ENCODE measurements around the gene ZNF496.
"Not testable (repeated sequence)": the region's sequence is repeated elsewhere in the genome, so short reads cannot be mapped to it uniquely, and the experiment has no call there.

ZNF496 gene

DNA sequence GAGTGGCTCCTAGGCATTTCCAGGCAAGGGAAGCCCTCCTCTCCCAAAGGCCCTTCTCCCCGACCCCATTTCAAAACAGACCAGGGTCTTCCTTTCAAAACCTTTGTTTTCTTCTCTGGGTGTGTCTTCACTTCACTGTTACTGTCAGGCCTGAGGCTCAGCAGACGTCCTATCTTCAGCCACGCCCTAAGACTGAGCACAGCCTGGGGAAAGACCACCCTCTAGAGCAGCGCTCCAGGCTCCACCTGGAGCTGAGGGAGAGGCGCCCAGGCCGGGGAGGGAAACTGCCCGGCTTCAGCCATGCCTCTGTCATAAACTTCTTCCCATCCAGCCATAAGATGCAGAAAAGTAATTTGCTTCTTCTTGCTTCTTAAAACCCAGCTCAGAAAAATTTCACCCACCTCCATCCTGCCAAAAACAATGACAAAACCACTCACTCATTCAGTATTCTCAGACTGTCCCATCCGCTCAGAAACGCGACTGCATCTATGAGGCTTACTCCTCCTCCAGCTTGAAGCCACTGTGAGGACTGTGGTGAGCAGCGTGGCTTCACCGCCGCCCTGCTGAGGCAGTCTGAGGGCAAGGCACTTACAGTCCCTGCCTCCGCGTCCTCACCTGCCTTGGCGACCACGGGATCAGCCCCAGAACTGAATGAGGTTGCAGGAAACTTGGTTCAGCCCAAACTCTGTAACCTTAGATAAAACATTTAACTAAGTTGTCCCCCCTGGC lies 39.7 kb downstream of the ZNF496 start:
- no peak for DNase-seq (ENCODE audit: low read depth)

DNA sequence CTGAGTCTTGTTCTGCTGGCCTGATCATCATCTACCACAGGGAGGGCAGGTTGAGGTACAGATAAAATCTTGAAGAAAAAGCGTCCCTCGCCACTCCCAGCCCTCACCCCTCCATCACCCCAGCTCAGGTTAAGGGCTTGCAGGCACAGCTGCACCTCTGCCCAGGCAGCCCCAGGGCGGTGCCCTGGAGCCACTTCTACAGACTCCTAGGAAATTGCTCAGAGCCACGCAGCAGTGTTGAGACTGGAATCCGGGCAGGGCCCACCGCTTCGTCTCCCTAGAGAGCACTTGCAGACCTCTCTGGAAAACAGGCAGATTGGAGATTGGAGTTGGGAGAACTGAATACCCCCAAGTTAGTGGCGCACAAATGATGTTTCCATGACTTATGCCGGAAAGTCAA lies 40.5 kb downstream of the ZNF496 start:
- DNase-seq (ENCODE audit: low read depth), result no peak

DNA sequence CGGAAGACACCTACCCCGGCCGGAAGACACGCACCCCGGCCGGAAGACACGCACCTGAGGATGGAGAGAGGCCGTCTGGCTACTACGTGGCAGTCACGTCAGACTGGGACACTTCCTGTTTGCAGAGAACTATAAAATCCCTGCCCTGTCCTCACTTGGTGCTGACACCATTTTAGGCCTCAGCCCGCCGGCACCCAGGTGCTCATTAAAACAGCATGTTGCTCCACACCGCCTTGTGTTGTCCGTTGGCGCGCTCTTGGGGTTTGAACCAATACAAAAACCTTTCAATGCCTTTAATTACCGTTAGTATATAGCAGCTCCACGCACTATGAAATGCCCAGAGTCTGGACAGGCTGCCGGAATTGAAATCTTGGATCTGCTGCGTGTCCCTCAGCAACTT lies 41.1 kb downstream of the ZNF496 start:
- DNase-seq (ENCODE audit: low read depth), result no peak

DNA sequence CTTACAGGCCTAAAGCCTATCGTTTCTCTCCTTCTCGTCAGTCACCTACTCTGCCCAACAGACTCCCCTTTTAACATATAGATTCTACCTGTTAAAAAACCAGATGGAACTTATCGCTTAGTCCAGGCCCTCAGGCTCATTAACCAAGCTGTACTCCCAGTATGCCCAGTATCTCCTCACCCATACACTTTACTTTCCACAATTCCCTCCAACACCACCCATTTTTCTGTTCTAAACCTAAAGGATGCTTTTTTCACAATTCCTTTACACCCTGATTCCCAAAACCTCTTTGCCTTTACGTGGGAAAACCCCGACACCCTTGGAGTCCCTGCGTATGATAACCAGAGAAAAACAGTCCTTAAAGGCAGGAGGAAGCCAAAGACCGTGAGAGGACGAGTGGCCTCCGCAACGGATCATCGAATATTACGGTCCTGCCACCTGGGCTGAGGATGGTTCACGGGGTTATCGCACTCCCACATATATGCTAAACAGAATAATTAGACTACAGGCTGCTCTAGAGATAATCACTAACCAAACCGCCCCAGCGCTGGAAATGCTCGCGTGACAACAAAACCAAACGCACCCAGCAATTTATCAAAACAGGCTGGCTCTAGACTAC lies 42.3 kb downstream of the ZNF496 start:
- not testable (repeated sequence) for DNase-seq (ENCODE audit: low read depth)

DNA sequence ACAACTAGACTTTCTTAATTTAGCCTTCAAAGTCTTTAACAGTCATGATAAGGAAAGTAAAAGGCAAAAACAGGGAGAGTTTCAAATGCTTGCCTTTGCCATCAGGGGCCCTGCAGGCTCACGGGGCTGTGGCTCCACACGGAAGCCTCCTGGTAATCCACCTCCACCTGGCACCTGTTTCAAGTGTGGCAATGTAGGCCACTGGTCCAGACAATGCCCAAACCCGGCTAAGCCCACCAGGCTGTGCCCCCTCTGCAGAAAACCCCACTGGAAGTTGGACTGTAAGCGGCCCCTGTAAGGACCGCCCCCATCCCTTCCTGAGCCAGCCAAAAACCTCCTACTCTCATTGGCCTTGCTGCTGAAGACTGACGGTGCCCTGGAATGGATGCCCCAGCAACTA lies 43.3 kb downstream of the ZNF496 start:
- DNase-seq (ENCODE audit: low read depth), result no peak

DNA sequence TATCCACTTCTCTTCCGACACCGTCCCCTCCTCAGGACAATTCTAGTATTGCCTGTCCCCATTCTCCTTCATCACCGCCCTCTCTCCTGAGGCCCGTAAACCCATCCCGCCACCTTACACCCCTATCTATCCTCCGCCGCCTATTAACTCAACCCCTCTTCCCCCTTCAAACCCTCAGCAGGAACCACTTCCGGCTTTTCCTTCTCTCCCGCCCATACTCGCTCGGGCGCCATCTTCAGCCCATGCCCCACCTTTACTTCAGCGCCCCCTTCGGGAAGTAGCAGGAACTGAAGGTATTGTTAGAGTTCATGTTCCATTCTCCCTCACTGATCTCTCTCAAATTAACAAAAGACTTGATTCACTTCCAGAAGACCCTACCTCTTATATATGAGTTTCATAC lies 44.2 kb downstream of the ZNF496 start:
- no peak for DNase-seq (ENCODE audit: low read depth)

DNA sequence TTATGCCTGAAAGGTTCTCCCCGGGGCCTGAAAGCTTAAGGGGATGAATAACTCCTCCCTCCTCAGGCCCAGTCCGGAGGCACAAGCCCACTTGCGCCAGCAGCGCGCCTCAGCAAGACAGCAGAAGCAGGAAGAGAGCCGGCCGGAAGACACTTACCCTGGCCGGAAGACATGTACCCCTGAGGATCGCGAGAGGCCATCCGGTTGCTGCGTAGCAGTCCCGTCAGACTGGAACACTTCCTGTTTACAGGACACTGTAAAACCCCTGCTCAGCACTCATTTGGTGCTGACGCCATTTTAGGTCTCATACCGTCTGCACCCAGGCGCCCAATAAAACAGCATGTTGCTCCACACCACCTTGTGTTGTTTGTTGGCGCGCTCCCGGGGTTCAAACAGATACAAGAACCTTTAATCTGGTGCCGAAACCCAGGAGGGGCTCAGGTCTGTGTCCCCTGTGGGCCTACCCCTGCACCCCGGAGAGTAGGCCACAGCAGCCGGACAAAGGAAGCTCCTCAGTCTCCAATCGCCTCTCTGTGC lies 45.5 kb downstream of the ZNF496 start:
- DNase-seq (ENCODE audit: low read depth), result no peak

DNA sequence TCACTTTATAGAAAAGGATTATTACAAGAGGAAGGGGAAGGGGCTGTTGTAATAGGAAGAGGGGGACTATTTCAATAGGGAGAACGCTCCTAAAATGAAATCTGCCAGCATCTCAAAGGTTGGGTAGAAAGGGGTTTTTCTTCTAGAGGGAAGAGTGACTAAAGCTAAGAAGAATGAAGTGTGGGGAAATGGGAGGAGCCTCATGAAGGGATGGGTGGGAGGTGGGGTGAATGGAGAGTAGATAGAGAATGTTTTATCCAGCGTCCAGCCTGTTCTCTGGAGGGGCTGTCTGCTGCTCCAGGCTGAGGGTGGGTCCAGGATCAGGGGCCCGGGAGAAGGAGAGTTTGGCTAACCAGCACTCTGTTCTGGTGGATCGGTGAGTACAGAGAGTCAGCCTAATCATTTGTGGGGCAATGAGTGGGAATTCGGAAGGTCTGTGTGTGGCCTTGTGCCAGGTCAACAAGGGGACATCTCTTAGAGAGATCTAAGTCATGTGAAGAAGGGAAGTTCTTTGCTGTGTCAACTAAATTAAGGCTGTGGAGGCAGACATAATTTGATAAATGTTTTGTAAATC lies 50.6 kb downstream of the ZNF496 start:
- no peak for DNase-seq (ENCODE audit: low read depth)

DNA sequence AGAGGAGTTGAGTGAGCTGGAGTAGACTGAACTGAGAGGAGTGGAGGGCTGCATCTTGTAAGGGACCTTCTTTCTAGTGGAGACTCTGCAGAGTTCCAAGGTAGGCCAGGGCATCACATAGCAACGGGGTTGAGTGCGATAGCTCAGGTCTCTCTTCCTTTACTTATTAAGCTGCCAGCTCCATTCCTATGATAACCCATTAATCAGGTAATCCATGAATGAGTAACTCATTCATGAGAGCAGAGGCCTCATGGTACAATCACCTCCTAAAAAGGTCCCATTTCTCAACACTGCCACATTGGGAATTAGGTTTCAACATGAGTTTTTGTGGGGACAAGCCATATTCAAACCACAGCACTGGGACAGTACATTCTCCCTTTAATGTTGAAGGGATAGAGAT lies 54.5 kb downstream of the ZNF496 start:
- DNase-seq (ENCODE audit: low read depth), result no peak

- no peak for DNase-seq (ENCODE audit: low read depth)
These were observed 56.9 kb downstream of the ZNF496 start for GRCh38 chr1:247274605-247275256.

DNA sequence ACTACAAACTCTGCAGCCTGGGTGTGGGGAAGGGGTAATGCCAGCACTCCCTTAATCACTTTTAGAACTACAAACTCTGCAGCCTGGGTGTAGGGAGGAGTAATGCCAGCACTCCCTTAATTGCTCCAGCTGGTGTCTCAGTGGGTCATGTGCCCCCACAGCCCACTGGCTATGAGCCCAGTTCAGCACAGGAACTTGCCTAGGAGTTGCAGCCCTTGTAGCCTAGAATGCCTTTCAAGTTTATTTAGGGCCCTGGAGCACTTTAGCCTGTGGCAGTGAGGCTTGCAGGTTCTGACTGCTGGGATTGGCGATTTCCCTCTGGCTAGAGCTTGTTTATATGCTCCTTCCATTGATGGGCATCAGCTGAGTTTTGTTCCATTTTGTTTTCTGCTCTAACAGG lies 58.7 kb downstream of the ZNF496 start:
- DNase-seq (ENCODE audit: low read depth), result no peak

DNA sequence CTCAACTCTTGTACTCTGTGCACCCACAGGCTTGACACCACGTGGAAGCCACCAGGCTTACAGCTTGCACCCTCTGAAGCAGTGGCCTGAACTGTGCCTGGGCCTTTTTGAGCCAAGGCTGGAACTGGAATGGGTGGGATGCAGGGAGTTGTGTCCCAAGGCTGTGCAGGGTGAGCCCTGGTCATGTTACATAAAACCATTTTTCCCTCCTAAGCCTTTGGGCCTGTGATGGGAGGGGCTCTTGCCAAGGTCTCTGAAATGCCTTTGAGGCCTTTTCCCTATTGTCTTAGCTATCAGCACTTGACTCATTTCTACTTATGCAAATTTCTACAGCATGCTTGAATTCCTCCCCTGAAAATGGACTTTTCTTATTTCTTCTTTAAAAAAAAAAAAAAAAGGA lies 61.7 kb downstream of the ZNF496 start:
- no peak for DNase-seq (ENCODE audit: low read depth)

DNA sequence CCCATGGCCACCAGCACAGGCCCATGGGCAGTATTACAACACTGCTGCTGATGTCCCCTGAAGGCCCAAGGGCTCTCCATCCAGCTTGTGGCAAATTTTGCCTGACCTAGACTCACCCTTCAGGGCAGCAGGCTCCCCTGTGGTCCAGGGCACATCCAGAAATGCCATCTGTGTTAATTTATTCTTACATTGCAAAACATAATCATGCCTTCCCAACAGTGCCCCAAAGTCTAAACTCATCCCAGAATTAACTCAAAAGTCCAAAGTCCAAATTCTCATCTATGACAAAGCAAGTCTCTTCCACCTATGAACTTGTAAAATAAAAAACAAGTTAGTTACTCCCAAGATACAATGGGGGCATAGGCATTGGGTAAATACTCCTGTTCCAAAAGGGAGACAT lies 62.5 kb downstream of the ZNF496 start:
- no peak for DNase-seq (ENCODE audit: low read depth)

GRCh38 chr1:247268390-247269045 lies 63.1 kb downstream of the ZNF496 start:
- no peak for DNase-seq (ENCODE audit: low read depth)

DNA sequence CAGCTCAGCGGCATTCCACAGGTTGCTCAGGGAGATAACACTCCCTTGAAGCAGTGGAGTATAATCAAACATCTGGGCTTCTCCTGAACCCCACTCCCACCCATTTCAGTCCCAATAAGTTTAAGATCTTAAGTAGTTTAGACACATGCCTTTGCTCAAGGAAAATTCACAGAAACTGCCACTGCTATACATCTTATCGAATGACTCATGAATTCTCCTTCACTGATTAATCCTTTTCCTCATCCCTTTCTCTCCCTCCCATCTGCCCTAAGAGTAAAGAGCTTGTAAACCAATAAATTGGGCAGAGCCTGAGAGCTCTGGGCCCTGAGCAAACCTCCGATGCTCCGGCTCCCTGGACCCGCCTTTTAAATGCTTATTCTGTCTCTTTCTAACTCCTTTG lies 65.6 kb downstream of the ZNF496 start:
- DNase-seq (ENCODE audit: low read depth), result no peak

- DNase-seq (ENCODE audit: low read depth), result not testable (repeated sequence)
These were observed 75.9 kb downstream of the ZNF496 start, which contains the start of gene VN1R5 for GRCh38 chr1:247255772-247256171. VN1R5 (plus strand) TSS chr1:247256072.

DNA sequence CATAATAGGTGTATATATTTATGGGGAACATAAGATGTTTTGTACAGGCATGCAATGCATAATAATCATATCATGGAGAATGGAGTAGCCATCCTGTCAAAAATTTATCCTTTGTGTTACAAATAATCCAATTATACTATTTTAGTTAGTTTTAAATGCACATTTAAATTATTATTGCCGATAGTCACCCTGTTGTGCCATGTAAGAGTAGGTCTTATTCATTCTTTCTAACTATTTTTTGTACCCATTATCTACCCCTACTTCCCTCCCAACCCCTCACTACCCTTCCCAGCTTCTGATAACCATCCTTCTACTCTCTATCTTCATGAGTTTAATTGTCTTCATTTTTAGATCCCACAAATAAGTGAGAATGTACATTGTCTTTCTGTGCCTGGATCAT lies 84.1 kb downstream of the ZNF496 start:
- no peak for DNase-seq (ENCODE audit: low read depth)
